ENCODE results near the gene PLXNA4. TPM values are rescaled to one million over a fixed set of nuclear protein-coding genes. Genes with fewer than 3 reads are reported as not detected.

PLXNA4 gene
- total and polyA plus RNA-seq, 12 donors = 0.83 to 17.0 (median 11.5) TPM

GRCh38 chr7:132081686-132082085 is 494.6 kb downstream of the PLXNA4 start:
- WGBS, 2 donors = 90 to 95% methylated on average over 2 of the region's 2 CpGs
- Histone ChIP-seq H3K27me3 (peaks cover 0 to under 1% (median 0%) of the 10 kb centered on the region in 7 donors), H3K4me3 (no peak overlapping the region), H3K4me1 (peaks cover 0 to 27% (median 17%) of the 10 kb centered on the region in 9 donors), H3K27ac (no peak overlapping the region), H3K36me3 (no peaks in the 10 kb centered on the region), H3K9me3 (no peaks in the 10 kb centered on the region)
- intact Hi-C loops (cut with DNase I) = no loop called here
- DNase-seq (no peak), ATAC-seq (no peak)
- TF ChIP-seq CTCF (IDR thresholded peaks at IDR 0.05) = no peak

- Histone ChIP-seq H3K27ac (peak overlapping the region in 2 of 10 donors; percentile 9 to 16), H3K4me1 (peaks cover 0 to 27% (median 17%) of the 10 kb centered on the region in 9 donors), H3K27me3 (peaks cover 0 to 6% (median 0%) of the 10 kb centered on the region in 7 donors), H3K4me3 (no peak overlapping the region), H3K9me3 (no peaks in the 10 kb centered on the region), H3K36me3 (no peaks in the 10 kb centered on the region)
- no peak for TF ChIP-seq CTCF (IDR thresholded peaks at IDR 0.05)
- DNase-seq (no peak), ATAC-seq (peak in 7 of 8 donors; percentile 28 to 82 (median 43))
- intact Hi-C loops (cut with DNase I) = no loop called here
- 64 to 70% methylated on average over 6 of the region's 6 CpGs for WGBS, 2 donors
Observed at GRCh38 chr7:132080967-132081668, 495.2 kb downstream of the PLXNA4 start.

GRCh38 chr7:132080467-132080866 is 495.8 kb downstream of the PLXNA4 start:
- WGBS, 2 donors = 14 to 19% methylated on average over 1 of the region's 1 CpG
- peaks cover 0 to 9% (median 0%) of the 10 kb centered on the region in 7 donors for H3K27me3 ChIP-seq
- peak overlapping the region in 3 of 10 donors; percentile 9 to 16 (median 15) for H3K27ac ChIP-seq
- no peak for TF ChIP-seq CTCF (IDR thresholded peaks at IDR 0.05)
- H3K9me3 ChIP-seq = no peaks in the 10 kb centered on the region
- H3K36me3 ChIP-seq = no peaks in the 10 kb centered on the region
- H3K4me1 ChIP-seq = peaks cover 0 to 27% (median 17%) of the 10 kb centered on the region in 9 donors
- H3K4me3 ChIP-seq = no peak overlapping the region
- peak in 1 of 2 donors; percentile 15 for DNase-seq
- peak; percentile 25 to 59 (median 44) for ATAC-seq
- intact Hi-C loops (cut with DNase I) = no loop called here

GRCh38 chr7:132078891-132079735 is 497.2 kb downstream of the PLXNA4 start:
- H3K4me3 ChIP-seq = no peak overlapping the region
- H3K36me3 ChIP-seq = no peaks in the 10 kb centered on the region
- ATAC-seq (no peak), DNase-seq (no peak)
- peaks cover 0 to 30% (median 19%) of the 10 kb centered on the region in 9 donors for H3K4me1 ChIP-seq
- H3K27ac ChIP-seq = no peak overlapping the region
- TF ChIP-seq CTCF (IDR thresholded peaks at IDR 0.05) = no peak
- intact Hi-C loops (cut with DNase I) = no loop called here
- 76 to 84% methylated on average over 8 of the region's 8 CpGs for WGBS, 2 donors
- no peaks in the 10 kb centered on the region for H3K9me3 ChIP-seq
- H3K27me3 ChIP-seq = peaks cover 0 to 9% (median 0%) of the 10 kb centered on the region in 7 donors

Data from heart right ventricle (tissue), 16 donors.